ENCODE measurements around the gene WWOX.
A peak's percentile ranks its signal among the peaks of the same experiment; 100 is the strongest.
"Not testable (repeated sequence)": the region's sequence is repeated elsewhere in the genome, so short reads cannot be mapped to it uniquely, and the experiment has no call there.

Gene WWOX

GRCh38 chr16:78501744-78502143 lies 402.3 kb downstream of the WWOX start:
- no peak for DNase-seq (ENCODE audit: low read depth)

GRCh38 chr16:78502812-78503350 lies 403.4 kb downstream of the WWOX start:
- no peak for DNase-seq (ENCODE audit: low read depth)

- DNase-seq (ENCODE audit: low read depth) = peak; percentile 59
Measured at GRCh38 chr16:78503602-78504001, 404.1 kb downstream of the WWOX start.

GRCh38 chr16:78504401-78504851 lies 405.0 kb downstream of the WWOX start:
- DNase-seq (ENCODE audit: low read depth) = no peak

GRCh38 chr16:78505036-78505435 lies 405.6 kb downstream of the WWOX start:
- DNase-seq (ENCODE audit: low read depth) = no peak

GRCh38 chr16:78505544-78506366 lies 406.3 kb downstream of the WWOX start:
- DNase-seq (ENCODE audit: low read depth) = no peak

- DNase-seq (ENCODE audit: low read depth) = no peak
Measured at GRCh38 chr16:78506367-78507193, 407.1 kb downstream of the WWOX start.

GRCh38 chr16:78507576-78507975 lies 408.1 kb downstream of the WWOX start:
- no peak for DNase-seq (ENCODE audit: low read depth)

GRCh38 chr16:78509965-78510364 lies 410.5 kb downstream of the WWOX start:
- DNase-seq (ENCODE audit: low read depth) = no peak

GRCh38 chr16:78510496-78510895 lies 411.0 kb downstream of the WWOX start:
- no peak for DNase-seq (ENCODE audit: low read depth)

GRCh38 chr16:78513838-78514237 lies 414.4 kb downstream of the WWOX start:
- no peak for DNase-seq (ENCODE audit: low read depth)

- not testable (repeated sequence) for DNase-seq (ENCODE audit: low read depth)
Measured at GRCh38 chr16:78514888-78515287, 415.4 kb downstream of the WWOX start.

GRCh38 chr16:78515421-78515820 lies 416.0 kb downstream of the WWOX start:
- no peak for DNase-seq (ENCODE audit: low read depth)

- no peak for DNase-seq (ENCODE audit: low read depth)
Measured at GRCh38 chr16:78516006-78516736, 416.7 kb downstream of the WWOX start.

GRCh38 chr16:78519896-78520295 lies 420.4 kb downstream of the WWOX start:
- no peak for DNase-seq (ENCODE audit: low read depth)

- DNase-seq (ENCODE audit: low read depth) = no peak
Measured at GRCh38 chr16:78520470-78520869, 421.0 kb downstream of the WWOX start.

- DNase-seq (ENCODE audit: low read depth) = no peak
Measured at GRCh38 chr16:78522327-78522726, 422.9 kb downstream of the WWOX start.

GRCh38 chr16:78523212-78523985 lies 423.9 kb downstream of the WWOX start:
- DNase-seq (ENCODE audit: low read depth) = no peak

- no peak for DNase-seq (ENCODE audit: low read depth)
Measured at GRCh38 chr16:78524066-78524595, 424.7 kb downstream of the WWOX start.

- no peak for DNase-seq (ENCODE audit: low read depth)
Measured at GRCh38 chr16:78528265-78528664, 428.8 kb downstream of the WWOX start.

- DNase-seq (ENCODE audit: low read depth) = no peak
Measured at GRCh38 chr16:78529881-78530280, 430.4 kb downstream of the WWOX start.

Measured in CMK (cell line).